Esophagus squamous epithelium (tissue), 5 donors: ENCODE results near the gene ZIC3. TPM values are rescaled to one million over a fixed set of nuclear protein-coding genes. Genes with fewer than 3 reads are reported as not detected.

Source experiments
- DNase-seq: peaks from one replicate; lab custom pipeline; 2025; lab: John Stamatoyannopoulos, UW
- H3K27ac ChIP-seq, 4 donors: fragments of 200-600 bp; sonication (generic); one replicate each; pipeline ENCODE4 v1.5.1; 2016 to 2019; ENCODE audit warnings: mild to moderate bottlenecking in 1 of 4
- H3K27me3 ChIP-seq, 4 donors: fragments of 200-600 bp; sonication (generic); 1 replicate in 3 of 4; 2 replicates in 1 of 4; pipeline versions ENCODE4 v1.5.1 to v1.6.0; 2017 to 2021; ENCODE audit warnings: antibody characterized with exemption in 1 of 4
- H3K36me3 ChIP-seq, 3 donors: fragments of 200-600 bp; sonication (generic); one replicate each; pipeline ENCODE4 v1.5.1; 2016 to 2019
- H3K4me1 ChIP-seq, 3 donors: fragments of 200-600 bp; sonication (generic); one replicate each; pipeline ENCODE4 v1.5.1; 2017 to 2019
- H3K4me3 ChIP-seq, 4 donors: fragments of 200-600 bp; sonication (generic); 1 replicate in 3 of 4; 2 replicates in 1 of 4; pipeline ENCODE4 v1.5.1; 2016 to 2019; ENCODE audit warnings: mild to moderate bottlenecking in 2 of 4, moderate library complexity in 1 of 4
- H3K9me3 ChIP-seq, 3 donors: fragments of 200-600 bp; sonication (generic); one replicate each; pipeline ENCODE4 v1.5.1; 2016 to 2019
- POLR2A ChIP-seq, 4 donors: fragments of 450-650 bp; IDR thresholded peaks; one replicate each; pipeline ENCODE4 v1.6.1; 2017; ENCODE audit warnings: antibody characterized with exemption in 4 of 4, mild to moderate bottlenecking in 4 of 4, moderate library complexity in 3 of 4
- WGBS, 2 donors: methylation state at CpG; one replicate each; pipeline ENCODE4 v1.1.5; 2018; 5-methylcytosine and 5-hydroxymethylcytosine counted together
- intact Hi-C: fragments of 100-400 bp; cut with DNase I; formaldehyde crosslinking; loops from one replicate; pipeline ENCODE4 v1.15.0; 2022
- total RNA-seq, 4 donors: library from RNA; depleted of rRNA; stranded (reverse); fragments of >200 nt; gene quantifications; one replicate each; pipeline ENCODE4 v1.1.0, GENCODE V29; 2016
- TF ChIP-seq, protein P1 (sequence below), 6 experiments: fragments of 450-650 bp in 4 of 6; fragments of 200-600 bp in 2 of 6; sonication (generic) in 2 of 6; IDR thresholded peaks; one replicate each; pipeline ENCODE4 v1.5.1; 2016 to 2019; ENCODE audit warnings: antibody characterized with exemption in 6 of 6, mild to moderate bottlenecking in 4 of 6, moderate library complexity in 4 of 6
- donor health status: DM: yes; HTN: yes; CAD: no.

ZIC3 gene
- total RNA-seq, 4 donors from 2014 or later: not detected

DNA sequence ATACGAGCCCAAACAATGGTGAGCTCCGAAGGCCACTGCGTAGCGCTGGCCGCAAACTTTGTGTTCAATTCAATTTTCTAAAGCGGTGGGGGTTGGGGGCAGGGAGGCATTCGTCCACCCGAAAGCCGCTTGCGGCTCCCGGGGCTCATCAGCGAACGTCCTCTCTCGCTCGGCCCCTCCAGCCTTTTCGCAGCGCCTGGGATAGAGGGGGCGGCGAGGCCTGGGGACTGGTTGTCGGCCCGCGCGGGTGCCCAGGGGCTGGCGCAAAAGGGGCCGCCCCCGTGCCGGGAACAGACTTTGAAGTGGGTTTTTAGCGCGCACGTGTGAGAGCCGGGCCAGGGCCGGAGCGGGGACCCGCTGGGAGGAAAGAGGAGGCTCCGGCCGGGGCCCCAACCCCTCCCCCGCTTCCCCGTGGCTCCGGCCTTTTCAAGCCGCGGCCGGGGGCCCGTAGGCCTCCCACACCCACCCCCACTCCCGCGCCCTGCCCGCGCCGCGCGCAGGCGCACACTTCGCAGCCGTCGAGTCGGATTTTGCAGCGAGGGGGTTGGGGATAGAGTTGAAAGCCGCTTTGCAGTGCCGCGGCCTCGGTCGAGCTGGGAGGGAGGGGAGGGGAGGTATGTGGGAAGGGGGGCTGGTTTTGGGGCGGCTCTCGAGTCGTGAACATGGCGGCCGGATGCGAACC is 8.3 kb downstream of the ZIC3 start:
- peaks cover 0 to 92% (median 9%) of the 10 kb centered on the region in 4 donors for H3K27me3 ChIP-seq
- H3K4me1 ChIP-seq: peaks cover 0 to 4% (median 0%) of the 10 kb centered on the region in 3 donors
- no peak for TF ChIP-seq POLR2A (IDR thresholded peaks at IDR 0.05)
- TF ChIP-seq, protein P1, sequence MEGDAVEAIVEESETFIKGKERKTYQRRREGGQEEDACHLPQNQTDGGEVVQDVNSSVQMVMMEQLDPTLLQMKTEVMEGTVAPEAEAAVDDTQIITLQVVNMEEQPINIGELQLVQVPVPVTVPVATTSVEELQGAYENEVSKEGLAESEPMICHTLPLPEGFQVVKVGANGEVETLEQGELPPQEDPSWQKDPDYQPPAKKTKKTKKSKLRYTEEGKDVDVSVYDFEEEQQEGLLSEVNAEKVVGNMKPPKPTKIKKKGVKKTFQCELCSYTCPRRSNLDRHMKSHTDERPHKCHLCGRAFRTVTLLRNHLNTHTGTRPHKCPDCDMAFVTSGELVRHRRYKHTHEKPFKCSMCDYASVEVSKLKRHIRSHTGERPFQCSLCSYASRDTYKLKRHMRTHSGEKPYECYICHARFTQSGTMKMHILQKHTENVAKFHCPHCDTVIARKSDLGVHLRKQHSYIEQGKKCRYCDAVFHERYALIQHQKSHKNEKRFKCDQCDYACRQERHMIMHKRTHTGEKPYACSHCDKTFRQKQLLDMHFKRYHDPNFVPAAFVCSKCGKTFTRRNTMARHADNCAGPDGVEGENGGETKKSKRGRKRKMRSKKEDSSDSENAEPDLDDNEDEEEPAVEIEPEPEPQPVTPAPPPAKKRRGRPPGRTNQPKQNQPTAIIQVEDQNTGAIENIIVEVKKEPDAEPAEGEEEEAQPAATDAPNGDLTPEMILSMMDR (IDR thresholded peaks at IDR 0.05): no peak
- 10 to 72% methylated on average over 4 to 10 of the region's 67 CpGs for WGBS, 2 donors
- H3K27ac ChIP-seq: no peak overlapping the region
- H3K4me3 ChIP-seq: no peak overlapping the region
- no peaks in the 10 kb centered on the region for H3K36me3 ChIP-seq
- H3K9me3 ChIP-seq: no peaks in the 10 kb centered on the region
- no peak for DNase-seq
- intact Hi-C loops: no loop called here

- DNase-seq: no peak
- intact Hi-C loops: no loop called here
- TF ChIP-seq POLR2A (IDR thresholded peaks at IDR 0.05): no peak
- TF ChIP-seq, protein P1 (IDR thresholded peaks at IDR 0.05): no peak
- WGBS, 2 donors: 17 to 40% methylated on average over 10 to 14 of the region's 29 CpGs
- Histone ChIP-seq H3K4me3 (no peak overlapping the region), H3K36me3 (no peaks in the 10 kb centered on the region), H3K27ac (no peak overlapping the region), H3K9me3 (no peaks in the 10 kb centered on the region), H3K4me1 (no peaks in the 10 kb centered on the region), H3K27me3 (peaks cover 0 to 86% (median 7%) of the 10 kb centered on the region in 4 donors)
Observed at GRCh38 chrX:137574784-137575293, 8.9 kb downstream of the ZIC3 start.

DNA sequence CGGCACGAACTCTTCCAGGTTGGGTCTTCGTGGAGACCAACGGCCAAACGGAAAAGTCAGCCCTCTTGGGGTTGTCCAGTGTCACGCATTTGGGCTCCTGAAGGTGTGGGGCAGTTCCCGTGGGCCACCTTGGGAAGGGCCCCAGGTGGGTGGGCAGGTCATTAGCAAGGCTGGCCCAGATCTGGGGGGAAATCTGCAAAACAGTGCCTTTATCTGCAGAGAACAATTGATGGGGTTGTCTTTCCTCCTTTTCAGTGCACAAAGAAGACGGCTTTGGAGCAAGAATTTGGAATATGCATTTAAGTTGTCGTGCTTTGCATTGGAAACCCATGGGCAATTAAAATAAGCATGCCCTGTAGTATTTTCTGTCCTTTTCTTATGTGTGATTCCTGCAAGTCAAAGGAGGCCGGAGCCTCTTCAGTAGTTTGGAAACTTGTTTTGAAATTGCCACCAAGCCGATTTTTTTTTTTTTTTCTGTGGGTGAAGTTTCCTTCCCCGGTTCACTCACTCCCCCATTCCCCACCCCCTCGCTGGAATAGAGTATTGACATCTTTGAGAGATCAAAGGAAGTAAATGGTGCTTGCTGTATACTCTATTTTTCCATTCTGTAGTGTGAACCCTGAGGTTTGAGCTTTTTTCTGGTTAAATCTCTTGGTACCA is 9.8 kb downstream of the ZIC3 start:
- H3K27ac ChIP-seq: no peak overlapping the region
- no peaks in the 10 kb centered on the region for H3K9me3 ChIP-seq
- no peaks in the 10 kb centered on the region for H3K4me1 ChIP-seq
- 38 to 48% methylated on average over 12 to 13 of the region's 13 CpGs for WGBS, 2 donors
- intact Hi-C loops: no loop called here
- H3K36me3 ChIP-seq: no peaks in the 10 kb centered on the region
- DNase-seq: no peak
- no peak for TF ChIP-seq POLR2A (IDR thresholded peaks at IDR 0.05)
- TF ChIP-seq, protein P1 (IDR thresholded peaks at IDR 0.05): no peak
- H3K27me3 ChIP-seq: peaks cover 0 to 77% (median 7%) of the 10 kb centered on the region in 4 donors
- H3K4me3 ChIP-seq: no peak overlapping the region

DNA sequence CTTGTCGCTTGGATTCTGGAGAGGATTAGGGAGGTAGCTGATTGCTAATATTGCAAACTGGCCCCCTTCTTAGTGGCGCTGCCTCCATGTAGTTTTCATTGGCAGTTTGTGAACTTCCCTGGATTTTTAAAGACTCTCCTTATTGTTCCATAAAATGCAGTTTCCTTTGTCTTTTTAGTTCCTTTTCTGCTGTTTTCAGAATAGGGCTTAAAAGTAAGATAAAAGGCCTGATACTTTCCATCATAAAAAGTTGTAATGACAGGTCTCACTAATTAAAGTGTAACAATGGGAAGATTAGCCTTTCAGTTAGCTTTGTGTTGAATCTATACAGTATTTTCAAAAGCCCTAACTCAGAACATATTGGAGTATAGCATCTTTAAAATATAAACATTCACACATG is 21.2 kb downstream of the ZIC3 start:
- intact Hi-C loops: no loop called here
- Histone ChIP-seq H3K9me3 (no peaks in the 10 kb centered on the region), H3K4me3 (no peak overlapping the region), H3K27me3 (no peaks in the 10 kb centered on the region), H3K27ac (no peak overlapping the region), H3K36me3 (no peaks in the 10 kb centered on the region), H3K4me1 (no peaks in the 10 kb centered on the region)
- 33 to 46% methylated on average over 2 of the region's 2 CpGs for WGBS, 2 donors
- no peak for DNase-seq
- no peak for TF ChIP-seq POLR2A (IDR thresholded peaks at IDR 0.05)
- TF ChIP-seq, protein P1 (IDR thresholded peaks at IDR 0.05): no peak

DNA sequence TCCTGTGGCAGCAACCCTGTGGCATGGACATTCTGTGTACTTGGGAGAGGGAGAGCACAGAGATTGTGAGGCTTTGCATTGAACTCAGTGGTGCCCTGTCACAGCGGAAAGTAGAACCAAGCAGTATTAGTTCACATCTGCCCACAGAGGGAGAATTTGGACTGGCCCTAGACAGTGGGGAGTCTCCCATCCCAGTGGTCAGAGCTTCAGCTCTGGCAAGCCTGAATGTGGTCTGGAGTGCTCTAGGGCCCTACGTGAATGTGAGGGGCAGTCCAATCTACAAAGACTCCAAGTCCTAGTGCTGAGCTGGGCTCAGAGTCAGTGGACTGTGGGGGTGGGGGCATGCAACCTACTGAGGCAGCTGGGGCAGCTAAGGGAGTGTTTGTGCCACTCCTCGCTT is 34.8 kb downstream of the ZIC3 start:
- 100% methylated on average over 1 of the region's 3 CpGs; no CpG with 5 or more reads in 1 of the 2 donors for WGBS, 2 donors
- Histone ChIP-seq H3K9me3 (no peaks in the 10 kb centered on the region), H3K36me3 (no peaks in the 10 kb centered on the region), H3K27ac (no peak overlapping the region), H3K27me3 (no peaks in the 10 kb centered on the region), H3K4me1 (no peaks in the 10 kb centered on the region), H3K4me3 (no peak overlapping the region)
- intact Hi-C loops: no loop called here
- no peak for TF ChIP-seq POLR2A (IDR thresholded peaks at IDR 0.05)
- TF ChIP-seq, protein P1 (IDR thresholded peaks at IDR 0.05): no peak
- no peak for DNase-seq
